ENCODE results near the gene OXNAD1.

OXNAD1 gene

DNA sequence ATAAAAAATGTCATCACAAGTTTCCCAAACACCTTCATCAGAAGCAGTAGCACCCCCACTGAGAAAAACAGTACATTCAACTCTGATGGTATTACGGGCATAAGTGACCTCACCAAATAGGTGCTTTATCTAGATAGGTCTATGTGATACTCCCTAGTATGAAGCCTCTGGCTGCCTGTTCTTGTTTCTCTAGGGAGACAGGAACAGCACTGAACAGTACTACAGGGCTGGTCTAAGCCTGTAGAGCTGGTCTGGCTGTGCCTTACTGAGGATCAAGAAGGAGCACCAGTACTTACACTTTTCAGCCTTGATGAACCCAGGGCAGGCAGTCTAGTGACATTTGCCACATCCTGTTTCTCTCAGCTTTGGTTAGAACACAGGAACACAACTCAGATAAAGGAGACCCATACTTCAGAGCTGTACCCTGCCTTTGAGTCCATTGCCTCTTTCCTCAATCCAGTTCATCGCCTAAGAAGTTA lies 35.9 kb downstream of the OXNAD1 start:
- Mint-ChIP-seq H3K27ac (peak overlapping the region; percentile 87), H3K36me3 (ENCODE audit: low read depth) (peaks cover 79% of the 10 kb centered on the region), H3K9me3 (peaks cover 18% of the 10 kb centered on the region), H3K4me1 (peaks cover 25% of the 10 kb centered on the region), H3K27me3 (ENCODE audit: low read depth, poor library complexity) (no peaks in the 10 kb centered on the region), H3K4me3 (peak overlapping the region; percentile 41)
- DNase-seq: no peak
- TF ChIP-seq, protein P1, sequence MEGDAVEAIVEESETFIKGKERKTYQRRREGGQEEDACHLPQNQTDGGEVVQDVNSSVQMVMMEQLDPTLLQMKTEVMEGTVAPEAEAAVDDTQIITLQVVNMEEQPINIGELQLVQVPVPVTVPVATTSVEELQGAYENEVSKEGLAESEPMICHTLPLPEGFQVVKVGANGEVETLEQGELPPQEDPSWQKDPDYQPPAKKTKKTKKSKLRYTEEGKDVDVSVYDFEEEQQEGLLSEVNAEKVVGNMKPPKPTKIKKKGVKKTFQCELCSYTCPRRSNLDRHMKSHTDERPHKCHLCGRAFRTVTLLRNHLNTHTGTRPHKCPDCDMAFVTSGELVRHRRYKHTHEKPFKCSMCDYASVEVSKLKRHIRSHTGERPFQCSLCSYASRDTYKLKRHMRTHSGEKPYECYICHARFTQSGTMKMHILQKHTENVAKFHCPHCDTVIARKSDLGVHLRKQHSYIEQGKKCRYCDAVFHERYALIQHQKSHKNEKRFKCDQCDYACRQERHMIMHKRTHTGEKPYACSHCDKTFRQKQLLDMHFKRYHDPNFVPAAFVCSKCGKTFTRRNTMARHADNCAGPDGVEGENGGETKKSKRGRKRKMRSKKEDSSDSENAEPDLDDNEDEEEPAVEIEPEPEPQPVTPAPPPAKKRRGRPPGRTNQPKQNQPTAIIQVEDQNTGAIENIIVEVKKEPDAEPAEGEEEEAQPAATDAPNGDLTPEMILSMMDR (IDR thresholded peaks at IDR 0.05): no peak

DNA sequence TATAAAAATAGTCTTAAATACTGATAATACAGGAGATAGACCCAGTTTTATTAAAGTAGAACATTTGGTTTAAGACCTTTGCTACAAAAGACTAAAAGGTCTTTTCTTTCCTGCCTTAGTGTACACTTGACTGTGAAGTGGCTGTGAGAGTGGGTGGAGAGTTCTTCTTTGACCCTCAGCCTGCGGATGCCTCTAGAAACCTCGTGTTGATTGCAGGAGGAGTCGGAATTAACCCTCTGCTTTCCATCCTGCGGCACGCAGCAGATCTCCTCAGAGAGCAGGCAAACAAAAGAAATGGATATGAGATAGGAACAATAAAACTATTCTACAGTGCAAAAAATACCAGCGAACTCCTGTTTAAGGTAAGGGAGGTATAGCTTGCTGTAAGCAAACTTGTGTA lies 36.5 kb downstream of the OXNAD1 start:
- H3K36me3 Mint-ChIP-seq (ENCODE audit: low read depth): peaks cover 79% of the 10 kb centered on the region
- H3K27me3 Mint-ChIP-seq (ENCODE audit: low read depth, poor library complexity): no peaks in the 10 kb centered on the region
- H3K9me3 Mint-ChIP-seq: peaks cover 12% of the 10 kb centered on the region
- peaks cover 25% of the 10 kb centered on the region for H3K4me1 Mint-ChIP-seq
- TF ChIP-seq, protein P1 (IDR thresholded peaks at IDR 0.05): no peak
- no peak for DNase-seq
- peak overlapping the region; percentile 30 for H3K4me3 Mint-ChIP-seq
- peak overlapping the region; percentile 75 for H3K27ac Mint-ChIP-seq

DNA sequence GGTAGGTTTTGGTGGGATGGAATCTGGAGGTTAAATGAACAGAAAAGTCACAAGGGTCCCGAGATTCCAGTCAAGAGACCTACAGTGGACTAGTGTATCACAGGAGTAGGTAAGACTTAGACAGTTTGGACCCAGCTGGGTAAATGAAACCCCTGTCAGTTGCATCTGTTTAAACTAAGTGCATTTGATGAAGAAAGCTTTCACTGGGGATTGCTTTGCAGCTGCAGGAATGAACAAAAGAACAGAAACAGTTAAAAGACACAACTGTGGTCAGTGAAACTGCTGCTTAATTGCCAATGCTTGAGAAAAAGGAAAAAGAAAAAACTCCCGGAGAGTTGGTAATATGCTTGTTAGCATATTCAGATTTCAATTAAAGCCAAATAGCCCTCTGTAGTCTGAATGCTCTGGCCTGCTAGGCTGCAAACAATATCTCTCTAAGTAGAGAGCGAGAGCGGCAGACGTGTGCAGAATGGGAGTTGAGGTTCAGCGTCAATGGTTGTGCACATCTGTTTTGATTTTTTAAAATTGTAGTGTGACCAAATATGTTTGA lies 37.1 kb downstream of the OXNAD1 start:
- Mint-ChIP-seq H3K27ac (no peak overlapping the region), H3K36me3 (ENCODE audit: low read depth) (peaks cover 79% of the 10 kb centered on the region), H3K4me3 (no peak overlapping the region), H3K9me3 (peaks cover 5% of the 10 kb centered on the region), H3K27me3 (ENCODE audit: low read depth, poor library complexity) (no peaks in the 10 kb centered on the region), H3K4me1 (peaks cover 25% of the 10 kb centered on the region)
- TF ChIP-seq, protein P1 (IDR thresholded peaks at IDR 0.05): no peak
- no peak for DNase-seq

DNA sequence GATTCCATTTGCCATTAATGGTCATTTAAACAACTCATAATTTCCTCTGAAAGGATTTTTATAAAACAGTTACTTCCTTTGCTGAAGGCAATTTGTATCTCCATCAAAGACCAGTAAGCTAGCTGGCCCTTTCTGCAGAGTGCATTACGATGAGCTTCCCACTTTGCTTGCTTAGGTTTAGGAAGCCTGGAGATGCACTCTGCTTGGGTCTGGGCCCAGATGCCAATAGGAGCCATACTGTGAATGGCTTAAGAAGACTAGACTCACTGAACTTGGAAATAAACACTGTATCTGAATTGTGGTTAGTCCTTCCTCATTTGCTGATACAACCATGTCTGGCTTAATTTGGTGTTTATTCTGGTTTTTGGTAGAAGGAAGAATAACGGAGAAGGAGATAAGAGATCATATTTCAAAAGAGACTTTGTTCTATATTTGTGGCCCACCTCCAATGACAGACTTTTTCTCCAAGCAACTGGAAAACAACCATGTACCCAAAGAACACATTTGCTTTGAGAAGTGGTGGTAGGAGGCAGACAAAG lies 38.1 kb downstream of the OXNAD1 start:
- peaks cover 3% of the 10 kb centered on the region for H3K9me3 Mint-ChIP-seq
- no peaks in the 10 kb centered on the region for H3K27me3 Mint-ChIP-seq (ENCODE audit: low read depth, poor library complexity)

DNA sequence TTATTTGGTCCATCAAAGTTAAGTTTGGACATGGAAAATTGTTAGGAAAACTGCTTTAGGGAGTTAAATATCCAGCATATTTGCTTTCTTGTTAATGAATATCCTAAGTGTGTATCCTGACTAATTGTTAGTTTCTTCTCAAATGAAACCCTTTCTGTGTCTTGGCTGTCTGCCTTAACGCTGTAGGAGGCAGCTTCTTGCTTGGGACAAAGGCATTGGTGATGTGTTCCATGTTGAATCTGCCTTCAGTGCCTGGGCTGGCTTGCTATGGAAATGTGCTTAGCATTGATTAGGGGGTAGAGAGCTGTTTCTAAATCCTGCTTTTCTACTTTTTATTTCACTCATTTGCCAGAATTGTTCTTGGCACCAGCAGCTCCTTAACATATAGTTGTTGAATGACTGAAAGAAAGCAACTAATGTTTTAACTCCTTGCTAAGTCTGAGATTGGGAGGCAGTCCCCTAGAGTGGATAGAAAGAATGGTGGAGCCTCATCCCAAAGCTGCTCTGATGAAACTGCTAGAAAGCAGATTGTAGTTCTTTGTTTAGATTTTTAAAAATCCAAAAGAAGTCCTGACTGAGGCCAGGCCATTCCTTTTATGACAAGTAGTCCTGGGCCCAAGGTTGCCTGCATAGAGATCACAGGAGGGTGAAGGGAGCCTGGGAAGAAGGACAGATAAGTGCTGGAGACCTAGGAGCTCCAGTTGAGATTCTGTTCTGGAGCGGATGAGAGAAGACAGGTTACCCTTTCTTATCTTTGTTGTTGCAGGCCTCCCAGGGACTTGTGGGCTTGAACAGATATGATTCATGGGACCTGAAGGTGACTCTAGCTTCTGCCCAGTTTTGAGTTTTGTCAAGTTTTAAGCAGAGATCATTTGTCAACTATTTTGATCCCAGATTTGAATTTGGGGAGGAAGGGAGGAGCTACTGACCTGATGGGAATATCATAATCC lies 39.3 kb downstream of the OXNAD1 start:
- H3K27ac Mint-ChIP-seq: peak overlapping the region; percentile 77
- peaks cover 77% of the 10 kb centered on the region for H3K36me3 Mint-ChIP-seq (ENCODE audit: low read depth)
- no peaks in the 10 kb centered on the region for H3K9me3 Mint-ChIP-seq
- no peaks in the 10 kb centered on the region for H3K27me3 Mint-ChIP-seq (ENCODE audit: low read depth, poor library complexity)
- no peak overlapping the region for H3K4me3 Mint-ChIP-seq
- TF ChIP-seq, protein P1 (IDR thresholded peaks at IDR 0.05): no peak
- H3K4me1 Mint-ChIP-seq: peaks cover 25% of the 10 kb centered on the region
- DNase-seq: no peak

More for the DNA sequence above, 38.1 kb downstream of the OXNAD1 start:
- DNase-seq: no peak
- peaks cover 25% of the 10 kb centered on the region for H3K4me1 Mint-ChIP-seq
- TF ChIP-seq, protein P1 (IDR thresholded peaks at IDR 0.05): no peak
- no peak overlapping the region for H3K27ac Mint-ChIP-seq
- H3K4me3 Mint-ChIP-seq: no peak overlapping the region
- peaks cover 79% of the 10 kb centered on the region for H3K36me3 Mint-ChIP-seq (ENCODE audit: low read depth)

All from nephron progenitor cell (in vitro differentiated cells).